OCI-LY1 (cell line): Measurements from ENCODE around the gene PLK4.
"Not testable (repeated sequence)": the region's sequence is repeated elsewhere in the genome, so short reads cannot be mapped to it uniquely, and the experiment has no call there.

Source experiments
- H2AFZ ChIP-seq: fragments of 200-600 bp; sonication (generic), shearing (Covaris generic); 2 replicates; pipeline ENCODE4 v1.6.0; 2014; ENCODE audit warnings: antibody characterized with exemption, mild to moderate bottlenecking, low read length
- H3F3A ChIP-seq: fragments of 200-600 bp; sonication (generic), shearing (Covaris generic); 2 replicates; pipeline ENCODE4 v1.6.0; 2014; ENCODE audit warnings: mild to moderate bottlenecking, antibody characterized with exemption, low read length, moderate library complexity; ENCODE audit not compliant: insufficient read depth
- H3K27ac ChIP-seq: fragments of 200-600 bp; sonication (generic); 2 replicates; pipeline ENCODE4 v1.5.1; 2014; ENCODE audit warnings: low read length, mixed run types, mild to moderate bottlenecking, low read depth; ENCODE audit not compliant: poor library complexity, severe bottlenecking
- H3K27me3 ChIP-seq: fragments of 200-600 bp; sonication (generic); 2 replicates; pipeline ENCODE4 v1.6.0; 2014; ENCODE audit warnings: antibody characterized with exemption, mild to moderate bottlenecking, low read length, moderate library complexity; ENCODE audit not compliant: insufficient read depth
- H3K36me3 ChIP-seq: fragments of 200-600 bp; sonication (generic); 2 replicates; pipeline ENCODE4 v1.6.1; 2014; ENCODE audit warnings: mild to moderate bottlenecking, antibody characterized with exemption, low read length, moderate library complexity, mixed read lengths; ENCODE audit not compliant: insufficient read depth
- H3K4me1 ChIP-seq: fragments of 200-600 bp; sonication (generic); 2 replicates; pipeline ENCODE4 v1.5.1; 2014; ENCODE audit warnings: mild to moderate bottlenecking, low read length, moderate library complexity; ENCODE audit not compliant: insufficient read depth, severe bottlenecking
- H3K4me2 ChIP-seq: fragments of 200-600 bp; sonication (generic), shearing (Covaris generic); 2 replicates; pipeline ENCODE4 v1.6.1; 2014; ENCODE audit warnings: low read length
- H3K4me3 ChIP-seq: fragments of 200-600 bp; sonication (generic); 2 replicates; pipeline ENCODE4 v1.5.1; 2014; ENCODE audit warnings: low read length, low read depth, mild to moderate bottlenecking, mixed read lengths; ENCODE audit not compliant: poor library complexity, severe bottlenecking
- H3K79me2 ChIP-seq: fragments of 200-600 bp; shearing (Covaris generic); 2 replicates; pipeline ENCODE4 v1.6.1; 2016; ENCODE audit warnings: mixed run types, low read length, mixed read lengths; ENCODE audit not compliant: insufficient read depth
- H3K9ac ChIP-seq: fragments of 200-600 bp; sonication (generic), shearing (Covaris generic); 2 replicates; pipeline ENCODE4 v1.6.1; 2014; ENCODE audit warnings: mild to moderate bottlenecking, low read length, mixed read lengths
- H3K9me2 ChIP-seq: fragments of 200-600 bp; sonication (generic), shearing (Covaris generic); 2 replicates; pipeline ENCODE4 v1.6.1; 2014; ENCODE audit warnings: low read depth, mild to moderate bottlenecking, low read length, mixed read lengths
- H3K9me3 ChIP-seq: fragments of 200-600 bp; shearing (Covaris generic); 2 replicates; pipeline ENCODE4 v1.6.1; 2014; ENCODE audit warnings: low read length, mixed read lengths
- H4K20me1 ChIP-seq: fragments of 200-600 bp; sonication (generic), shearing (Covaris generic); 2 replicates; pipeline ENCODE4 v1.6.0; 2016; ENCODE audit warnings: mild to moderate bottlenecking, low read length; ENCODE audit not compliant: insufficient read depth
- CTCF ChIP-seq: fragments of 200-600 bp; sonication (generic), shearing (Covaris generic); IDR thresholded peaks from 2 replicates; pipeline ENCODE4 v1.5.1; 2017; ENCODE audit warnings: mild to moderate bottlenecking, antibody characterized with exemption, low read length, moderate library complexity, mixed read lengths
- EZH2 ChIP-seq: fragments of 200-600 bp; sonication (generic), shearing (Covaris generic); IDR thresholded peaks from 2 replicates; pipeline ENCODE4 v1.8.0; 2017; ENCODE audit warnings: borderline replicate concordance, mixed run types, mild to moderate bottlenecking, antibody characterized with exemption, low read length, moderate library complexity, mixed read lengths

PLK4 gene

GRCh38 chr4:127896069-127896468 is 15.4 kb downstream of the PLK4 start:
- H3K9ac ChIP-seq, result no peak overlapping the region
- H3K9me2 ChIP-seq, result no peaks in the 10 kb centered on the region
- H3K27me3 ChIP-seq, result no peaks in the 10 kb centered on the region
- peaks cover 81% of the 10 kb centered on the region for H3K36me3 ChIP-seq
- peaks cover 4% of the 10 kb centered on the region; the same call in 1 of the 2 replicates for H3F3A ChIP-seq
- H3K4me2 ChIP-seq, result no peak overlapping the region
- no peak overlapping the region for H3K4me3 ChIP-seq
- TF ChIP-seq CTCF (no peak), EZH2 (no peak)
- no peaks in the 10 kb centered on the region for H3K9me3 ChIP-seq
- no peak overlapping the region for H2AFZ ChIP-seq
- no peaks in the 10 kb centered on the region for H4K20me1 ChIP-seq
- no peaks in the 10 kb centered on the region for H3K4me1 ChIP-seq
- H3K79me2 ChIP-seq, result no peaks in the 10 kb centered on the region
- H3K27ac ChIP-seq, result no peak overlapping the region

- Histone ChIP-seq H3K36me3 (peaks cover 77% of the 10 kb centered on the region), H3K27ac (no peak overlapping the region), H4K20me1 (no peaks in the 10 kb centered on the region), H3K9ac (no peak overlapping the region), H3K4me1 (no peaks in the 10 kb centered on the region), H3K4me3 (no peak overlapping the region), H3F3A (peaks cover 4% of the 10 kb centered on the region; the same call in 1 of the 2 replicates), H3K9me2 (no peaks in the 10 kb centered on the region), H3K9me3 (no peaks in the 10 kb centered on the region), H2AFZ (no peak overlapping the region), H3K4me2 (no peak overlapping the region), H3K79me2 (no peaks in the 10 kb centered on the region), H3K27me3 (no peaks in the 10 kb centered on the region)
- TF ChIP-seq EZH2 (no peak), CTCF (no peak)
These were observed 15.8 kb downstream of the PLK4 start for GRCh38 chr4:127896528-127896927.

- not testable (repeated sequence) for H3K9me3 ChIP-seq, H4K20me1 ChIP-seq, H3K4me3 ChIP-seq, H3K4me2 ChIP-seq, H3K9ac ChIP-seq, H3K4me1 ChIP-seq, H3K27me3 ChIP-seq, H3K79me2 ChIP-seq, H3F3A ChIP-seq, H2AFZ ChIP-seq, H3K9me2 ChIP-seq, H3K27ac ChIP-seq
- peaks cover 46% of the 10 kb centered on the region for H3K36me3 ChIP-seq
These were observed 19.0 kb downstream of the PLK4 start for GRCh38 chr4:127899682-127900081.

GRCh38 chr4:127905029-127905428 is 24.3 kb downstream of the PLK4 start:
- Histone ChIP-seq H3F3A (no peaks in the 10 kb centered on the region), H3K9me3 (no peaks in the 10 kb centered on the region), H4K20me1 (no peaks in the 10 kb centered on the region), H2AFZ (no peak overlapping the region), H3K4me1 (no peaks in the 10 kb centered on the region), H3K4me2 (no peak overlapping the region), H3K79me2 (no peaks in the 10 kb centered on the region), H3K27me3 (no peaks in the 10 kb centered on the region), H3K27ac (no peak overlapping the region), H3K36me3 (no peaks in the 10 kb centered on the region), H3K9me2 (no peaks in the 10 kb centered on the region), H3K9ac (no peak overlapping the region), H3K4me3 (no peak overlapping the region)
- TF ChIP-seq CTCF (no peak), EZH2 (no peak)
